ENCODE data around the gene C10orf120. TPM values are rescaled to one million over a fixed set of nuclear protein-coding genes. Genes with fewer than 3 reads are reported as not detected.

Gene C10orf120
- polyA plus RNA-seq, 3 donors: not detected

DNA sequence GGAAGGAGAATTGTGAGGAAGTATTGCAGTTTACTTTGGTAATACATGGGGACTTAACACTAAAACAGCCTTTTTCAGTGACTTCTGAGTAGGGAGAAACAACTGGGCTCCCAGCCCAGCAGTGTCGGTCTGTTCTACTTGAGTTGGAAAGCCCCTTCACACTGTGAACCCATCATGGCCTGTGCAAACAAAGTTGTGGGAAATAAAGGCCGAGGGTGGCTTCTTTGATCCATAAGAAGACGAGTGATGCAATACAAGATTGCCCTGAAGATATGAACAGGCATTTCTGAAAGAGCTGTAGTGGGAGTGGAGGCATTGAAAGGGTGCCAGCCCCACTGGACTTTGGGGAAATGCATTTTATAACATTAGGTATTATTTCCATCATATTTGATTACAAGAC, 28.3 kb downstream of the C10orf120 start:
- no peaks in the 10 kb centered on the region for H4K20me1 ChIP-seq (ENCODE audit: insufficient read depth, low read length)
- H3K27ac Mint-ChIP-seq: peak overlapping the region in 1 of 7 donors; percentile 36
- no peaks in the 10 kb centered on the region for H3K9me3 ChIP-seq (replicated peaks in 1 of 2; ENCODE audit: control insufficient read depth in 1 of 2, insufficient read depth in 1 of 2, low read length in 2 of 2)
- no peaks in the 10 kb centered on the region for H3K79me2 ChIP-seq (ENCODE audit: insufficient read depth, low read length)
- H3K36me3 ChIP-seq (replicated peaks in 1 of 2; ENCODE audit: control insufficient read depth in 1 of 2, insufficient read depth in 2 of 2, low read length in 2 of 2): no peaks in the 10 kb centered on the region
- H3K4me1 Mint-ChIP-seq: no peaks in the 10 kb centered on the region
- TF ChIP-seq, protein P1, sequence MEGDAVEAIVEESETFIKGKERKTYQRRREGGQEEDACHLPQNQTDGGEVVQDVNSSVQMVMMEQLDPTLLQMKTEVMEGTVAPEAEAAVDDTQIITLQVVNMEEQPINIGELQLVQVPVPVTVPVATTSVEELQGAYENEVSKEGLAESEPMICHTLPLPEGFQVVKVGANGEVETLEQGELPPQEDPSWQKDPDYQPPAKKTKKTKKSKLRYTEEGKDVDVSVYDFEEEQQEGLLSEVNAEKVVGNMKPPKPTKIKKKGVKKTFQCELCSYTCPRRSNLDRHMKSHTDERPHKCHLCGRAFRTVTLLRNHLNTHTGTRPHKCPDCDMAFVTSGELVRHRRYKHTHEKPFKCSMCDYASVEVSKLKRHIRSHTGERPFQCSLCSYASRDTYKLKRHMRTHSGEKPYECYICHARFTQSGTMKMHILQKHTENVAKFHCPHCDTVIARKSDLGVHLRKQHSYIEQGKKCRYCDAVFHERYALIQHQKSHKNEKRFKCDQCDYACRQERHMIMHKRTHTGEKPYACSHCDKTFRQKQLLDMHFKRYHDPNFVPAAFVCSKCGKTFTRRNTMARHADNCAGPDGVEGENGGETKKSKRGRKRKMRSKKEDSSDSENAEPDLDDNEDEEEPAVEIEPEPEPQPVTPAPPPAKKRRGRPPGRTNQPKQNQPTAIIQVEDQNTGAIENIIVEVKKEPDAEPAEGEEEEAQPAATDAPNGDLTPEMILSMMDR (IDR thresholded peaks at IDR 0.05): no peak
- 86% methylated on average over 1 of the region's 3 CpGs for WGBS (ENCODE audit: insufficient coverage)
- no peak for DNase-seq
- peaks cover 2 to 5% (median 3%) of the 10 kb centered on the region in 3 donors for H3K27me3 Mint-ChIP-seq (ENCODE audit: low read depth in 3 of 3)
- H3K27ac ChIP-seq (ENCODE audit: low read depth in 1 of 2, low read length in 2 of 2): no peak overlapping the region
- H3K36me3 Mint-ChIP-seq: no peaks in the 10 kb centered on the region
- H3K4me3 ChIP-seq (replicated peaks in 1 of 3; ENCODE audit: low read depth in 2 of 3, low read length in 3 of 3): no peak overlapping the region
- no peak overlapping the region for H2AFZ ChIP-seq (ENCODE audit: insufficient read depth, low read depth, low read length, poor library complexity, severe bottlenecking)
- peaks cover 0 to 3% (median 0%) of the 10 kb centered on the region in 7 donors for H3K9me3 Mint-ChIP-seq
- H3K9ac ChIP-seq (ENCODE audit: insufficient read depth, low read length, poor library complexity, severe bottlenecking): no peak overlapping the region
- H3K27me3 ChIP-seq (ENCODE audit: control insufficient read depth in 2 of 2, insufficient read depth in 2 of 2, low read length in 2 of 2): no peaks in the 10 kb centered on the region
- H3K4me2 ChIP-seq (replicated peaks; ENCODE audit: extremely low read depth, low read length, poor library complexity, severe bottlenecking): no peak overlapping the region
- no peak overlapping the region for H3K4me3 Mint-ChIP-seq
- intact Hi-C loops (cut with micrococcal nuclease): no loop called here
- no peaks in the 10 kb centered on the region for H3K4me1 ChIP-seq (ENCODE audit: control insufficient read depth in 1 of 2, insufficient read depth in 2 of 2, low read length in 2 of 2)

DNA sequence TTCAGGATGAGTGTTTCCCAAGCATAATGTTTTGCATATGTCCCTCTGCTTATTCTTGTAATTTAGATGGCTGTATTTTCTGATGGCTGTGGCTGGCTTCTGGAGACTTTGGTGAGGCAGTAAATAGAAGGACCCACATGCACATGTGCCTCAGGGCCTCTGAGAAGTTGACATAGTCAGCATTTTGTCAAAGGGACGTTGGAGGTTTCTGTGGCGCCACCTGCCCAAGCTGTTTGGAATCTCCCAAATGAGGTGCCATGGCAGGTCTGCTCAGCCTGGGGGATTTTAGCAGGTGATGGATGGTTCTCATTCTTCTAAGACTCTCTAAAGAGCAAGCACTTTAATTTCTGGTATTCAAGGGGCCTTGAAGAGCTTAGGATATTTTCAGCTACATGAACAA, 29.8 kb downstream of the C10orf120 start:
- DNase-seq: no peak
- no peak overlapping the region for H3K4me3 ChIP-seq (replicated peaks in 1 of 3; ENCODE audit: low read depth in 2 of 3, low read length in 3 of 3)
- WGBS (ENCODE audit: insufficient coverage): no CpG with 5 or more reads among the region's 2 CpGs

More for the DNA sequence above, 29.8 kb downstream of the C10orf120 start:
- no peaks in the 10 kb centered on the region for H3K27me3 ChIP-seq (ENCODE audit: control insufficient read depth in 2 of 2, insufficient read depth in 2 of 2, low read length in 2 of 2)
- no peak overlapping the region for H3K4me2 ChIP-seq (replicated peaks; ENCODE audit: extremely low read depth, low read length, poor library complexity, severe bottlenecking)
- Mint-ChIP-seq H3K36me3 (no peaks in the 10 kb centered on the region), H3K9me3 (peaks cover 0 to 1% (median 0%) of the 10 kb centered on the region in 7 donors), H3K27me3 (ENCODE audit: low read depth in 3 of 3) (peaks cover 0 to 5% (median 3%) of the 10 kb centered on the region in 3 donors), H3K27ac (no peak overlapping the region), H3K4me3 (no peak overlapping the region), H3K4me1 (no peaks in the 10 kb centered on the region)
- H3K27ac ChIP-seq (ENCODE audit: low read depth in 1 of 2, low read length in 2 of 2): no peak overlapping the region
- TF ChIP-seq, protein P1 (IDR thresholded peaks at IDR 0.05): no peak
- no peaks in the 10 kb centered on the region for H4K20me1 ChIP-seq (ENCODE audit: insufficient read depth, low read length)
- no peak overlapping the region for H3K9ac ChIP-seq (ENCODE audit: insufficient read depth, low read length, poor library complexity, severe bottlenecking)
- H2AFZ ChIP-seq (ENCODE audit: insufficient read depth, low read depth, low read length, poor library complexity, severe bottlenecking): no peak overlapping the region
- no peaks in the 10 kb centered on the region for H3K4me1 ChIP-seq (ENCODE audit: control insufficient read depth in 1 of 2, insufficient read depth in 2 of 2, low read length in 2 of 2)
- no peaks in the 10 kb centered on the region for H3K9me3 ChIP-seq (replicated peaks in 1 of 2; ENCODE audit: control insufficient read depth in 1 of 2, insufficient read depth in 1 of 2, low read length in 2 of 2)
- H3K79me2 ChIP-seq (ENCODE audit: insufficient read depth, low read length): no peaks in the 10 kb centered on the region
- intact Hi-C loops (cut with micrococcal nuclease): no loop called here
- H3K36me3 ChIP-seq (replicated peaks in 1 of 2; ENCODE audit: control insufficient read depth in 1 of 2, insufficient read depth in 2 of 2, low read length in 2 of 2): no peaks in the 10 kb centered on the region
